Fibroblast of skin of right quadriceps (primary cell): ENCODE data around the gene SESN2.

Source experiments
- DNase-seq: peaks from one replicate; pipeline ENCODE4 v3.0.0-alpha.2; 2013

Gene SESN2

DNA sequence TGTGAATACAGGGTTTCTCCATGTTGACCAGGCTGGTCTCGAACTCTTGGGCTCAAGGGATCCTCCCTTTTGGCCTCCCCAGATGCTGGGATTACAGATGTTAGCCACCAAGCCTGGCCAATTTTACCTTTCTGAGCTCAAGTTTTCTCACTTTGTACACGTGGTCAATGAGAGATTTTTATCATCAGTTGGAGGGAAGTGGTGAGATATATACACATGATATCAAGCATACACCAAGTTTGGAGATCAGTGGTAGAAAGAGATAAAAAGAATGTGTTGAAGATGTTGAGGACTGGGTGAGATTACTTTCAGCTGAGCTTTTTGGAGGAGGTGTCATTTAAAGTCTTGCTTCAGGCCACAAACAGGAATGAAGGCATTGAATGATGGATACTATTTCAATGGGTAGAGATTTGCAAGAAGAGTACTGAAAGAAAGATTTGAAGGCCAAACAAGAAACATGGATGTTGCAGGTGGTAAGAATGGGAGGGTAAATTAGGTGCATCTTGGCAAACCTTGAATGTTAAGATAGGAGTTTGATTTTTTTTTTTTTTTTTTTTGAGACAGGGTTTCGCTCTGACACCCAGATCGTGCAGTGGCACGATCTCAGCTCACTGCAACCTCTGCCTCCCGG lies 3.0 kb upstream of the SESN2 start:
- DNase-seq = no peak

DNA sequence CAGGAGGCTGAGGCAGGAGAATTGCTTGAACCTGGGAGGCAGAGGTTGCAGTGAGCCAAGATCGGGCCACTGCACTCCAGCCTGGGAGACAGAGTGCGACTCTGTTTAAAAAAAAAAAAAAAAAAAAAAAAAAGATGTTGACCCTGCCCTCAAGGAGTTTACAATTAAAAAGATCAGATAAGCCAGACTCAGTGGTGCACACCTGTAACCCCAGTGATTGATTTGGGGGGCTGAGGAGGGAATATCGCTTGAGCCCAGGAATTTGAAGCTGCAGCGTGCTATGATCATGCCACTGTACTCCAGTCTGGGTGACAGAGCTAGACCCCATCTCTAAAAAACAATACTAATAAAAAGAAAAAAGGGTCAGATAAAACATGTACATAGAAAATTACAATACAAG lies 1.6 kb upstream of the SESN2 start:
- no peak for DNase-seq

- DNase-seq = no peak
Observed at GRCh38 chr1:28258628-28259251, 578 bp upstream of the SESN2 start.

- peak; percentile 77 for DNase-seq
Observed at GRCh38 chr1:28259934-28260802, 850 bp downstream of the SESN2 start.

- DNase-seq = no peak
Observed at GRCh38 chr1:28260803-28261174, 1.5 kb downstream of the SESN2 start.

- no peak for DNase-seq
Observed at GRCh38 chr1:28264897-28265296, 5.6 kb downstream of the SESN2 start.

DNA sequence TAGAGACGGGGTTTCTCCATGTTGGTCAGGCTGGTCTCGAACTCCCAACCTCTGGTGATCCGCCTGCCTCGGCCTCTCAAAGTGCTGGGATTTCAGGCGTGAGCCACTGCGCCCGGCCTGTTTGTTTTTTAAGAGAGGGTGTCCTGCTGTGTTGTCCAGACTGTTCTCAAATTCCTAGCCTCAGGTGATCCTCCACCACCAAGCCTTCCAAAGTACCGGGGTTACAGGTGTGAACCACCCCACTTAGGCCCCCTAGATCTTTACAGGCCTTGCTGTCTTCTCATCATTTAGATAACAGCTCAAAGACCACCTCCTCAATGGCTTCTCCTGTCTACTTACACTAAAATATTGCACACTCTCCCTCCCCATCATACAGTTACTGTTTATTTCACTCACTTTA lies 6.3 kb downstream of the SESN2 start:
- DNase-seq = no peak

- DNase-seq = no peak
Observed at GRCh38 chr1:28266920-28267322, 7.6 kb downstream of the SESN2 start.

GRCh38 chr1:28267633-28268032 lies 8.3 kb downstream of the SESN2 start:
- DNase-seq = no peak

DNA sequence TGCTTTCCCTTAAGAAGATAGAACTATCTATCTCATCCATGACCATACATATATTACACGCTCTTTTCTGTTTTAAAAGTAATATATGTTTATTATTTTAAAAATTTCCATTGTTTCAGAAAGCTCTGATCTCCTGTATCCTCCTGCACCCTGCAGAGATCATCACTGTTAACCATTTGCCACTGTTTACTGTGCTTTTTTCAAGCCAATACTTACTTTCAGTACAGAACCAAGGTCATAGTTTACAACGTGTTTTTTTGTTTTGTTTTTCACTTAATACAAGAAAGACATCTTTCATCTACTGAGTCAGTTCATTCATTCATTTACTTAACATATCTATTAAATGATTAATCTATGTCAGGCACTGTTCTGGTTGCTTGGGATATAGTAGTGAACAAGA lies 10.2 kb downstream of the SESN2 start:
- DNase-seq = no peak

DNA sequence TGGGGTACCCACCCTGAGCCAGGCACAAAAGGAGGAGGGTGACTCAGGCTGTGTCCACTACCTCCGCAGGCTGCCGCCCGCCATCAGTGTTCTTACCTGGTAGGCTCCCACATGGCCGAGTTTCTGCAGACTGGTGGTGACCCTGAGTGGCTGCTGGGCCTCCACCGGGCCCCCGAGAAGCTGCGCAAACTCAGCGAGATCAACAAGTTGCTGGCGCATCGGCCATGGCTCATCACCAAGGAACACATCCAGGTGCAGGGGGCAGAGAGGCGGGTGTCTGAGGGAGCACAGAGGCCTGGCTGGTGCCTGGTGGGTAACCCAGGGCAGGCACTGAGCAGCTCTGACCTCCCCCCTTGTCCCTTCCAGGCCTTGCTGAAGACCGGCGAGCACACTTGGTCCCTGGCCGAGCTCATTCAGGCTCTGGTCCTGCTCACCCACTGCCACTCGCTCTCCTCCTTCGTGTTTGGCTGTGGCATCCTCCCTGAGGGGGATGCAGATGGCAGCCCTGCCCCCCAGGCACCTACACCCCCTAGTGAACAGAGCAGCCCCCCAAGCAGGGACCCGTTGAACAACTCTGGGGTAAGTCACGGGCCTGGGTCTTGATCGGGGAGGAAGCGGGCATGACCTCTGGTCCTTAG lies 13.0 kb downstream of the SESN2 start:
- DNase-seq = no peak

DNA sequence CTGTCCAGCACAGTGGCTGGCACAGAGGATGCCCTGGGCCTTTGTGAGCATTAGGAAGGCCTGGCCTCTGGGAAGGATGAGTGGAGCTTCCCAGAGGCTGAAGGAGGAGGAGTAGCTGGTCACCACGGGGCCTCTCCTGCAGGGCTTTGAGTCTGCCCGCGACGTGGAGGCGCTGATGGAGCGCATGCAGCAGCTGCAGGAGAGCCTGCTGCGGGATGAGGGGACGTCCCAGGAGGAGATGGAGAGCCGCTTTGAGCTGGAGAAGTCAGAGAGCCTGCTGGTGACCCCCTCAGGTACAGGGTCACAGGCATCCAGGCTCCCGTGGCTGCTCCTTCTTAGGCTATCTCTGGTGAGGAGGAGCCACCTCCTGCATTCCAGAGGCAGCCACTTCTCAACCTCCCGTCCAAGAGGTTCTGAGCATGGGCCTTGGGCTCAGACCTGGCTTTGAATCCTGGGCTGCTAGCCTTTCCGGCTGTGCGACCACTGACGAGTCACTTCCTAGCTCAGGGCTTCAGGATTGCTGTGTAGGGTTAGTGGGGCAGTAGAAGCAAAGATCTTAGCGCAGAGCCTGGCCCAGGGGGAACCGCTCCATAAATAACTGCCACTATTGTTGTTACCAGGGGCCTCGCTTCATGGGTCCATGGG lies 14.0 kb downstream of the SESN2 start:
- DNase-seq = no peak

DNA sequence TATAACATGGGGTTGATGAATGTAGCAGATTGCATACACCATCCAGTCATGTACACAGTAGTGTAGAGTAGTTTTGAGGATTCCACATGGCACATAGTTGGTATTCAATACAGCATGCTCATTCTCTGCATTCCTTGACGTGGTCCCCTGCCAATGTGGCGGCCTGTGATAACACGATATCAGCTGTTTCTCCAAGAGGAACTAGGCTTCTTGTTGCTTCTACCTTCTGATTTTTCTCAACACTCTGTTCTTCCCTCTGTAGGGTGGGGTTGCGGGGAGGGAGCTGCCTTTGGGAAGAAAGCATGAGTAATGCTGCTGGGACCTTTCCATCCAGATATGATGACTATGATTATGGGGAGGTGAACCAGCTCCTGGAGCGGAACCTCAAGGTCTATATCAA lies 19.4 kb downstream of the SESN2 start:
- DNase-seq = no peak

- DNase-seq = no peak
Observed at GRCh38 chr1:28279721-28280120, 20.4 kb downstream of the SESN2 start.

DNA sequence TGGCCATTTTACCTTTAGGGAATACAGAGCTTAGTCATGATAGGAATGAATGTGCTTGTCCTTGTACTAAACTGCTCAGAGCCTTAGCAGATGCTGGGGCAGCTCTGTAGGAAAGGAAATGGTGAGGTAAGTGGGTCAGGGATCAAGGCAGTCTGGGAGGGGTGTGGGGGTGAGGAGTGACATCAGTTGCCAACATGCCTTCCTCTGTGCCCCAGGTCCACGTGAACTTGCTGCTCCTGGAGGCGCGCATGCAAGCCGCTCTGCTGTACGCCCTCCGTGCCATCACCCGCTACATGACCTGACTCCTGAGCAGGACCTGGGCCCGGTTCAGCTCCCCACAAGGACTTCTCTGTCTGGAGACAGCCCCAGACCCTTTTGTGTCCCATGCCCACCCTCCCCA lies 21.2 kb downstream of the SESN2 start:
- no peak for DNase-seq

GRCh38 chr1:28280977-28281381 lies 21.7 kb downstream of the SESN2 start:
- DNase-seq = no peak

GRCh38 chr1:28281608-28282425 lies 22.5 kb downstream of the SESN2 start:
- no peak for DNase-seq

DNA sequence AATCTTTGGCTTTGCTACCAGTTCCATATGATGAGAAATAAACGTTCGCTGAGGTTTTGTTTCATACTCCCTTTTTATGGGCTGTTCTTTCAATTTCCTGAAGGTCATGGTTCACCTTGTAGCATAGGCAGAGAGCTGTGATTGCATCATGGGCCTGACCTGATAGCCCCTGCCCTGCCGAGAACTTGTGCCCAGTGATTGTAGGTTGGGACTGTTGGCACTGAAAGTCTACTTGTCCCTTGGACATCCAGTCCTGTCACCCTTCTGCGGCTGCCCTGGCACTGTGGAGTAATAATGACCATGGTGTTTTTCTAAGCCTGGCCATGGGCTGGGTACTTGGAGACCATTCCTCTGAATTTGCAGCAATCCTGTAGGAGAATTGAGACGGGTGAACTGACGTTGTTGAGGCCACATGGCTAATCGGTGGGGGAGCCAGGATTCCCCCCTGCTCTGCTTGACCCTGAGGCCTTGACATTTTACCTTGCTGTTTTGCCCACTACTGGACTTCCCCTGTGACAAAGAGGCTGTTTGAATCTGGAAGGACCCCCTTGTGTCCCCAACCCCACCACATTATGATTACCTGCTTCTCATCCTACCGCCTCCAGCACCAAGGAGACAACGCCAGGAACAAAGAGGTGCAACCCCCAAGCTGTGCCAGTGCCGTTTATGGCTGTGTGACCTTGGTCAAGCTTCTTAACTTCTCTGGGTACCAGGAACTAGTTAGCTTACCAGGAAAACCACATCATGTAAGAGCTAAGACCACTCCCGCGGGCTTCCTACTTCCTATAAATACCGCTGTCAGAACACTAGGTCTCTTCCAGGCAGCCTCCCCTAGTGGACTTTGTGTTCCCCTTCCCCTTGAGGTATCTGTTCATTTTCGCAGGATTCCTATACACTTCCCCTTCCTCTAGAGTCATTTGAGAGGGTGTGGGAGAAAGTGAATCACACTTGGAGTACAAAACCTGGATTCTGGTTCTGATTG lies 23.4 kb downstream of the SESN2 start:
- DNase-seq = no peak

DNA sequence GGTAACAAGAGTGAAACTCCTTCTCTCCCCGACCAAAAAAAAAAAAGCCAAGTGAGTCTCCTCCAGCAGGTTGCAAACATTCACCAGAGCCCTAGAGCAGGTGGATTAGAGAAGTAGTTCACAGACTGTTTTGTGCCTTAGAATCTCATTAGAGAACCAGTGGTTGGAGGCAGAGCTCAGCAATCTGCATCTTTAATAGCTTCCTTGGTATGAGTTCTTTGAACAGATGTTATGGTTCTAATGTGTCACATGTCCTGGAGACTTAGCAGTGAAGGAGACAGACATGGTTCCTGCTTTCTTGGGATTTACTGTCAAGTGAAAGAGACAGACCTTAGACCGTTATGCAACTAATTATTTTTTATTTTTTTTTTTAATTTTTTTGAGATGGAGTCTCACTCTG lies 26.8 kb downstream of the SESN2 start:
- no peak for DNase-seq

- no peak for DNase-seq
Observed at GRCh38 chr1:28288487-28288886, 29.2 kb downstream of the SESN2 start.

- DNase-seq = no peak
Observed at GRCh38 chr1:28290851-28291250, 31.5 kb downstream of the SESN2 start.
